ENCODE measurements around the gene MTHFD1L.
"Not testable (repeated sequence)": the region's sequence is repeated elsewhere in the genome, so short reads cannot be mapped to it uniquely, and the experiment has no call there.

Gene MTHFD1L

GRCh38 chr6:151127133-151127798, 261.8 kb downstream of the MTHFD1L start:
- not testable (repeated sequence) for H3K27ac ChIP-seq, H3K4me3 ChIP-seq

GRCh38 chr6:151128763-151129370, 263.4 kb downstream of the MTHFD1L start:
- no peak overlapping the region for H3K4me3 ChIP-seq
- H3K27ac ChIP-seq, result no peak overlapping the region

GRCh38 chr6:151130329-151130728, 264.8 kb downstream of the MTHFD1L start:
- Histone ChIP-seq H3K27ac (no peak overlapping the region), H3K4me3 (no peak overlapping the region)

- Histone ChIP-seq H3K27ac (no peak overlapping the region), H3K4me3 (no peak overlapping the region)
These were observed 266.0 kb downstream of the MTHFD1L start for GRCh38 chr6:151131324-151132007.

GRCh38 chr6:151136141-151136755, 270.7 kb downstream of the MTHFD1L start:
- no peak overlapping the region for H3K27ac ChIP-seq

GRCh38 chr6:151137542-151137941, 272.0 kb downstream of the MTHFD1L start:
- H3K27ac ChIP-seq, result no peak overlapping the region
- H3K4me3 ChIP-seq, result no peak overlapping the region

More at GRCh38 chr6:151136141-151136755, 270.7 kb downstream of the MTHFD1L start:
- H3K4me3 ChIP-seq, result no peak overlapping the region

GRCh38 chr6:151139524-151139923, 274.0 kb downstream of the MTHFD1L start:
- no peak overlapping the region for H3K4me3 ChIP-seq
- H3K27ac ChIP-seq, result no peak overlapping the region

GRCh38 chr6:151140767-151141166, 275.3 kb downstream of the MTHFD1L start:
- H3K27ac ChIP-seq, result no peak overlapping the region
- no peak overlapping the region for H3K4me3 ChIP-seq

GRCh38 chr6:151141685-151142084, 276.2 kb downstream of the MTHFD1L start:
- H3K27ac ChIP-seq, result no peak overlapping the region
- H3K4me3 ChIP-seq, result no peak overlapping the region

GRCh38 chr6:151142676-151143075, 277.2 kb downstream of the MTHFD1L start:
- Histone ChIP-seq H3K27ac (no peak overlapping the region), H3K4me3 (no peak overlapping the region)

- H3K4me3 ChIP-seq, result no peak overlapping the region
- no peak overlapping the region for H3K27ac ChIP-seq
These were observed 277.8 kb downstream of the MTHFD1L start for GRCh38 chr6:151143337-151143736.

- no peak overlapping the region for H3K27ac ChIP-seq
- no peak overlapping the region for H3K4me3 ChIP-seq
These were observed 278.3 kb downstream of the MTHFD1L start for GRCh38 chr6:151143806-151144205.

GRCh38 chr6:151147118-151147832, 281.8 kb downstream of the MTHFD1L start:
- H3K4me3 ChIP-seq, result no peak overlapping the region
- H3K27ac ChIP-seq, result no peak overlapping the region

GRCh38 chr6:151148111-151148510, 282.6 kb downstream of the MTHFD1L start:
- Histone ChIP-seq H3K4me3 (no peak overlapping the region), H3K27ac (no peak overlapping the region)

GRCh38 chr6:151149793-151150192, 284.3 kb downstream of the MTHFD1L start:
- no peak overlapping the region for H3K4me3 ChIP-seq
- no peak overlapping the region for H3K27ac ChIP-seq

Measured in skin epidermis (tissue), 12 donors.